HepG2 (cell line): ENCODE results near the gene TXLNA. TPM values are rescaled to one million over a fixed set of nuclear protein-coding genes. Genes with fewer than 3 reads are reported as not detected.
A peak's percentile ranks its signal among the peaks of the same experiment; 100 is the strongest.

Source experiments
- AGO2 ChIP-seq: fragments of 200-400 bp; formaldehyde crosslinking; optimal IDR thresholded peaks from 2 replicates; pipeline ENCODE3; 2017; ENCODE audit warnings: mild to moderate bottlenecking, low read depth, low read length, moderate library complexity
- BCL6 ChIP-seq: IDR thresholded peaks from 2 replicates; pipeline ENCODE4 v1.6.1; 2016; ENCODE audit warnings: missing genetic modification reagents, missing compliant biosample characterization
- GATAD1 ChIP-seq: IDR thresholded peaks from 2 replicates; pipeline ENCODE4 v1.6.1; 2016; ENCODE audit warnings: missing genetic modification reagents, missing compliant biosample characterization
- KLF6 ChIP-seq: IDR thresholded peaks from 2 replicates; pipeline ENCODE4 v1.8.0; 2016; ENCODE audit warnings: missing biosample characterization, missing genetic modification reagents
- MLLT10 ChIP-seq: sonication (generic); formaldehyde crosslinking; IDR thresholded peaks from 2 replicates; pipeline ENCODE4 v1.4.0; 2020; ENCODE audit warnings: missing genetic modification reagents
- MXI1 ChIP-seq: IDR thresholded peaks from 3 replicates; pipeline ENCODE4 v1.6.1; 2012; ENCODE audit warnings: low read depth, low read length, inconsistent platforms, borderline replicate concordance
- NR2F2 ChIP-seq: IDR thresholded peaks from 2 replicates; pipeline ENCODE4 v1.6.1; 2012; ENCODE audit warnings: low read depth, inconsistent platforms, borderline replicate concordance
- RAD21 ChIP-seq: fragments of 450-650 bp; formaldehyde crosslinking; IDR thresholded peaks from 2 replicates; pipeline ENCODE4 v1.5.0; 2020; ENCODE audit warnings: mild to moderate bottlenecking
- SALL1 ChIP-seq: sonication (generic); formaldehyde crosslinking; IDR thresholded peaks from 2 replicates; pipeline ENCODE4 v1.8.0; 2022; ENCODE audit warnings: mild to moderate bottlenecking, missing genetic modification reagents
- SOX5 ChIP-seq: IDR thresholded peaks from 2 replicates; pipeline ENCODE4 v1.6.1; 2016; ENCODE audit warnings: borderline replicate concordance
- SP140L ChIP-seq: sonication (generic); formaldehyde crosslinking; IDR thresholded peaks from 2 replicates; pipeline ENCODE4 v1.4.0; 2020; ENCODE audit warnings: missing genetic modification reagents, borderline replicate concordance
- STAG1 ChIP-seq: sonication (generic); formaldehyde crosslinking; IDR thresholded peaks from 2 replicates; pipeline ENCODE4 v1.4.0; 2020; ENCODE audit warnings: missing genetic modification reagents
- ZNF180 ChIP-seq: sonication (generic); formaldehyde crosslinking; IDR thresholded peaks from 2 replicates; pipeline ENCODE4 v1.4.0; 2020; ENCODE audit warnings: low read depth, missing genetic modification reagents, borderline replicate concordance
- ZNF382 ChIP-seq: sonication (generic); formaldehyde crosslinking; IDR thresholded peaks from 2 replicates; pipeline ENCODE4 v1.5.0; 2020; ENCODE audit warnings: missing genetic modification reagents, mild to moderate bottlenecking, borderline replicate concordance
- ZNF598 ChIP-seq: sonication (generic); formaldehyde crosslinking; IDR thresholded peaks from 2 replicates; pipeline ENCODE4 v1.5.1; 2020; ENCODE audit warnings: mild to moderate bottlenecking, missing genetic modification reagents, borderline replicate concordance
- ZNF761 ChIP-seq: sonication (generic); formaldehyde crosslinking; conservative IDR thresholded peaks from 2 replicates; pipeline ENCODE4 v1.4.0; 2020; ENCODE audit warnings: mild to moderate bottlenecking, missing genetic modification reagents
- polyA plus RNA-seq, 8 experiments: library from polyadenylated mRNA; depleted of rRNA in 3 of 8; stranded (reverse) in 7 of 8; unstranded in 1 of 8; fragments of >200 nt; fragmentation: Illumina TruSeq in 4 of 8; extraction: Trizol in 4 of 8; gene quantifications; 2 replicates each; pipeline versions ENCODE4 v1.2.1 to v1.2.3, GENCODE V29; 2011 to 2016; ENCODE audit warnings: low read depth in 4 of 8, missing spikeins in 1 of 8, mixed read lengths in 1 of 8; ENCODE audit not compliant: insufficient read depth in 1 of 8
- total RNA-seq, 5 experiments: library from RNA; depleted of rRNA; stranded (reverse); fragments of >200 nt; fragmentation: Illumina TruSeq; extraction: Trizol; gene quantifications; 2 replicates each; pipeline ENCODE4 v1.2.3, GENCODE V29; 2016; ENCODE audit warnings: low read depth in 1 of 5
- TF ChIP-seq, protein P1 (sequence below): sonication (generic); formaldehyde crosslinking; IDR thresholded peaks from 2 replicates; pipeline ENCODE4 v1.4.0; 2020; ENCODE audit warnings: missing genetic modification reagents, borderline replicate concordance
- TF ChIP-seq, protein P2 (sequence below): IDR thresholded peaks from 2 replicates; pipeline ENCODE4 v1.6.1; 2016; ENCODE audit warnings: missing compliant biosample characterization, missing genetic modification reagents, borderline replicate concordance
- TF ChIP-seq, protein P3 (sequence below): sonication (generic); formaldehyde crosslinking; IDR thresholded peaks from 2 replicates; pipeline ENCODE4 v1.4.0; 2020; ENCODE audit warnings: missing genetic modification reagents
- TF ChIP-seq, protein P4 (sequence below): fragments of 450-650 bp; IDR thresholded peaks from 2 replicates; pipeline ENCODE4 v1.6.1; 2017

The TXLNA gene
- total and polyA plus RNA-seq, 2 of the 13 experiments (the other 11 are each of a cell fraction or from before 2014, with no cell fraction given) = 29.6 to 67.8 TPM

DNA sequence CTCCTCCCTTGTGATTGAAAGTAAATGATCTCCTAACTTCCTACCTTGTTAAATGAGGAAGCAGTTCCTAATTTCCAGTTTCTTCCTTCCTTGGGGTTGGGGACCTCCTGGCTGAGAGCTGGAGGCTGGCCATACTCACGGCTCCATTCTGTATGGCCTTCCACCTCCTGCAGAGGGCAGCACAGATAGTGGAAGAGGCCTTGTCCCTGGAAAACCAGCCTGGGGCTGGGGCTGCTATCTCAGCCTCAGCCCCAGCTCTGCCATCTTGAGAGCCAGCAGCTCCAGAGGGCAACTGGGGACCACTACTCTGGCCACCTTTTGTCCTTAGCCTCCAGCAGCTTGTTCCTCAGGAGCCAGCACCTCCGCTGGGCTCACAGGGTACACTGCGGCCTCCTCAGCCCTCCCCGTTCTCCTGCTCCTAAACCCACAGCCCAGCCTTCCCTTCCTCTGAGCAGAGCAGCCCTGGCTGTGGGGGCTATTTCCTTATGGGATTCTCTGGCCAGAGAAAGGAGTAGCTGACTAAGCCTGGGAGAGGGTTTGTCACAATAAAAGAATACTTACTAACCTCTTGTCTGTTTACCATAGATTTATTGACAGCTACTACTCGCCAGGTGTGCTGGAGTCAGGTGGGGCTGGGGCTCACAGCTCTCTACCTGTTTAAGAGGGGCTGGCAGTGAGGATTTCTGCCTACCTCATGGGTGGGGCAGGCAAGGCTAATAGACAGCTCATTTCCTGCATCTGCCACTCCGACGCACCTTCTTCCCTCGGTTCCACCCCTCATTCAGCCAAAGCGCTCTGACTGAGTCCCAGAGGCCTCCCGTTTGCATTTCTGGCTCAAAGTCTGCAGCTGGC, 36.4 kb downstream of the TXLNA start (continued):
- TF ChIP-seq, protein P1, sequence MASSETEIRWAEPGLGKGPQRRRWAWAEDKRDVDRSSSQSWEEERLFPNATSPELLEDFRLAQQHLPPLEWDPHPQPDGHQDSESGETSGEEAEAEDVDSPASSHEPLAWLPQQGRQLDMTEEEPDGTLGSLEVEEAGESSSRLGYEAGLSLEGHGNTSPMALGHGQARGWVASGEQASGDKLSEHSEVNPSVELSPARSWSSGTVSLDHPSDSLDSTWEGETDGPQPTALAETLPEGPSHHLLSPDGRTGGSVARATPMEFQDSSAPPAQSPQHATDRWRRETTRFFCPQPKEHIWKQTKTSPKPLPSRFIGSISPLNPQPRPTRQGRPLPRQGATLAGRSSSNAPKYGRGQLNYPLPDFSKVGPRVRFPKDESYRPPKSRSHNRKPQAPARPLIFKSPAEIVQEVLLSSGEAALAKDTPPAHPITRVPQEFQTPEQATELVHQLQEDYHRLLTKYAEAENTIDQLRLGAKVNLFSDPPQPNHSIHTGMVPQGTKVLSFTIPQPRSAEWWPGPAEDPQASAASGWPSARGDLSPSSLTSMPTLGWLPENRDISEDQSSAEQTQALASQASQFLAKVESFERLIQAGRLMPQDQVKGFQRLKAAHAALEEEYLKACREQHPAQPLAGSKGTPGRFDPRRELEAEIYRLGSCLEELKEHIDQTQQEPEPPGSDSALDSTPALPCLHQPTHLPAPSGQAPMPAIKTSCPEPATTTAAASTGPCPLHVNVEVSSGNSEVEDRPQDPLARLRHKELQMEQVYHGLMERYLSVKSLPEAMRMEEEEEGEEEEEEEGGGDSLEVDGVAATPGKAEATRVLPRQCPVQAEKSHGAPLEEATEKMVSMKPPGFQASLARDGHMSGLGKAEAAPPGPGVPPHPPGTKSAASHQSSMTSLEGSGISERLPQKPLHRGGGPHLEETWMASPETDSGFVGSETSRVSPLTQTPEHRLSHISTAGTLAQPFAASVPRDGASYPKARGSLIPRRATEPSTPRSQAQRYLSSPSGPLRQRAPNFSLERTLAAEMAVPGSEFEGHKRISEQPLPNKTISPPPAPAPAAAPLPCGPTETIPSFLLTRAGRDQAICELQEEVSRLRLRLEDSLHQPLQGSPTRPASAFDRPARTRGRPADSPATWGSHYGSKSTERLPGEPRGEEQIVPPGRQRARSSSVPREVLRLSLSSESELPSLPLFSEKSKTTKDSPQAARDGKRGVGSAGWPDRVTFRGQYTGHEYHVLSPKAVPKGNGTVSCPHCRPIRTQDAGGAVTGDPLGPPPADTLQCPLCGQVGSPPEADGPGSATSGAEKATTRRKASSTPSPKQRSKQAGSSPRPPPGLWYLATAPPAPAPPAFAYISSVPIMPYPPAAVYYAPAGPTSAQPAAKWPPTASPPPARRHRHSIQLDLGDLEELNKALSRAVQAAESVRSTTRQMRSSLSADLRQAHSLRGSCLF (CRISPR knock-in tag) = no peak
- no peak for TF ChIP-seq ZNF761
- TF ChIP-seq MXI1 = no peak
- TF ChIP-seq SOX5 (CRISPR knock-in tag) = 0 out of 2 replicates have a peak, but pooled peaks have one; percentile 18
- TF ChIP-seq BCL6 (CRISPR knock-in tag) = 0 out of 2 replicates have a peak, but pooled peaks have one; percentile 21
- TF ChIP-seq RAD21 (CRISPR knock-in tag) = peak; percentile 90
- TF ChIP-seq NR2F2 = no peak
- no peak for TF ChIP-seq KLF6 (CRISPR knock-in tag)
- TF ChIP-seq, protein P2, sequence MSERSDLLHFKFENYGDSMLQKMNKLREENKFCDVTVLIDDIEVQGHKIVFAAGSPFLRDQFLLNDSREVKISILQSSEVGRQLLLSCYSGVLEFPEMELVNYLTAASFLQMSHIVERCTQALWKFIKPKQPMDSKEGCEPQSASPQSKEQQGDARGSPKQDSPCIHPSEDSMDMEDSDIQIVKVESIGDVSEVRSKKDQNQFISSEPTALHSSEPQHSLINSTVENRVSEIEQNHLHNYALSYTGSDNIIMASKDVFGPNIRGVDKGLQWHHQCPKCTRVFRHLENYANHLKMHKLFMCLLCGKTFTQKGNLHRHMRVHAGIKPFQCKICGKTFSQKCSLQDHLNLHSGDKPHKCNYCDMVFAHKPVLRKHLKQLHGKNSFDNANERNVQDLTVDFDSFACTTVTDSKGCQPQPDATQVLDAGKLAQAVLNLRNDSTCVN (CRISPR knock-in tag) = 0 out of 2 replicates have a peak, but pooled peaks have one; percentile 17
- TF ChIP-seq SALL1 (CRISPR knock-in tag) = peak; percentile 33; the same call in 1 of the 2 replicates
- peak; percentile 17; the same call in 1 of the 2 replicates for TF ChIP-seq GATAD1
- TF ChIP-seq, protein P3, sequence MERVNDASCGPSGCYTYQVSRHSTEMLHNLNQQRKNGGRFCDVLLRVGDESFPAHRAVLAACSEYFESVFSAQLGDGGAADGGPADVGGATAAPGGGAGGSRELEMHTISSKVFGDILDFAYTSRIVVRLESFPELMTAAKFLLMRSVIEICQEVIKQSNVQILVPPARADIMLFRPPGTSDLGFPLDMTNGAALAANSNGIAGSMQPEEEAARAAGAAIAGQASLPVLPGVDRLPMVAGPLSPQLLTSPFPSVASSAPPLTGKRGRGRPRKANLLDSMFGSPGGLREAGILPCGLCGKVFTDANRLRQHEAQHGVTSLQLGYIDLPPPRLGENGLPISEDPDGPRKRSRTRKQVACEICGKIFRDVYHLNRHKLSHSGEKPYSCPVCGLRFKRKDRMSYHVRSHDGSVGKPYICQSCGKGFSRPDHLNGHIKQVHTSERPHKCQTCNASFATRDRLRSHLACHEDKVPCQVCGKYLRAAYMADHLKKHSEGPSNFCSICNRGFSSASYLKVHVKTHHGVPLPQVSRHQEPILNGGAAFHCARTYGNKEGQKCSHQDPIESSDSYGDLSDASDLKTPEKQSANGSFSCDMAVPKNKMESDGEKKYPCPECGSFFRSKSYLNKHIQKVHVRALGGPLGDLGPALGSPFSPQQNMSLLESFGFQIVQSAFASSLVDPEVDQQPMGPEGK (CRISPR knock-in tag) = peak; percentile 25; the same call in 1 of the 2 replicates
- TF ChIP-seq MLLT10 (CRISPR knock-in tag) = no peak
- 0 out of 2 replicates have a peak, but pooled peaks have one; percentile 58 for TF ChIP-seq ZNF598
- TF ChIP-seq, protein P4, sequence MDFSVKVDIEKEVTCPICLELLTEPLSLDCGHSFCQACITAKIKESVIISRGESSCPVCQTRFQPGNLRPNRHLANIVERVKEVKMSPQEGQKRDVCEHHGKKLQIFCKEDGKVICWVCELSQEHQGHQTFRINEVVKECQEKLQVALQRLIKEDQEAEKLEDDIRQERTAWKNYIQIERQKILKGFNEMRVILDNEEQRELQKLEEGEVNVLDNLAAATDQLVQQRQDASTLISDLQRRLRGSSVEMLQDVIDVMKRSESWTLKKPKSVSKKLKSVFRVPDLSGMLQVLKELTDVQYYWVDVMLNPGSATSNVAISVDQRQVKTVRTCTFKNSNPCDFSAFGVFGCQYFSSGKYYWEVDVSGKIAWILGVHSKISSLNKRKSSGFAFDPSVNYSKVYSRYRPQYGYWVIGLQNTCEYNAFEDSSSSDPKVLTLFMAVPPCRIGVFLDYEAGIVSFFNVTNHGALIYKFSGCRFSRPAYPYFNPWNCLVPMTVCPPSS = no peak
- no peak for TF ChIP-seq ZNF382 (CRISPR knock-in tag)
- no peak for TF ChIP-seq AGO2
- no peak for TF ChIP-seq ZNF180 (CRISPR knock-in tag)
- no peak for TF ChIP-seq SP140L (CRISPR knock-in tag)
- TF ChIP-seq STAG1 (CRISPR knock-in tag) = peak; percentile 93
